ENCODE measurements around the gene OTOP3. TPM values are rescaled to one million over a fixed set of nuclear protein-coding genes. Genes with fewer than 3 reads are reported as not detected.
"Not testable (repeated sequence)": the region's sequence is repeated elsewhere in the genome, so short reads cannot be mapped to it uniquely, and the experiment has no call there.

The OTOP3 gene
- total RNA-seq, 1 experiment from 2014 or later = not detected

DNA sequence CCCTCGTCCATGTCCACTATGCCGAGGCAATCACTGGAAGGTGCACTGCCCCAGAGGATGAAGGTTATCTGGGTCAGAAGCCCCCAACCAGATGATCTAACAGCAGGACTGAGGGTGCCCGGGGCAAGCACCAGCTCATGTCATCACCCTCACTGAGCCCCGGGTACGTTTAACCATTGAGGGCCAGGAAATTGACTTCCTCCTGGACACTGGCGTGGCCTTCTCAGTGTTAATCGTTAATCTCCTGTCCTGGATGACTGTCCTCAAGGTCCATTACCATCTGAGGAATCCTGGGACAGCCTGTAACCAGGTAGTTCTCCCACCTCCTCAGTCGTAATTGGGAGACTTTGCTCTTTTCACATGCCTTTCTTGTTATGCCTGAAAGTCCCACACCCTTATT, 24.3 kb upstream of the OTOP3 start:
- not testable (repeated sequence) for H3K36me3 Mint-ChIP-seq (ENCODE audit: insufficient read depth in 1 of 3, low read depth in 3 of 3); H4K91ac ChIP-seq (ENCODE audit: insufficient read length, low read depth, low read length); H2AK5ac ChIP-seq (ENCODE audit: insufficient read length, low read length); H3K27me3 ChIP-seq (ENCODE audit: insufficient read depth, low read length); H2BK15ac ChIP-seq (ENCODE audit: low read depth, low read length); H3K9me3 Mint-ChIP-seq; H3K18ac ChIP-seq (ENCODE audit: insufficient read length, low read depth, low read length); H3K79me1 ChIP-seq (ENCODE audit: insufficient read depth, low read depth, low read length, poor library complexity, severe bottlenecking); H3K4me2 ChIP-seq (ENCODE audit: insufficient read depth, insufficient read length, low read length); H3K9ac ChIP-seq (ENCODE audit: extremely low read depth, insufficient read length, low read length); H3K4me3 Mint-ChIP-seq; H3K9me3 ChIP-seq (ENCODE audit: control insufficient read depth, low read depth, low read length); H3K4me1 ChIP-seq (ENCODE audit: insufficient read depth, low read length); DNase-seq; H3K79me2 ChIP-seq (ENCODE audit: insufficient read depth, low read length); H3K27ac ChIP-seq (ENCODE audit: insufficient read length, low read depth, low read length); H3K23ac ChIP-seq (ENCODE audit: insufficient read length, low read depth, low read length); H2BK12ac ChIP-seq (ENCODE audit: insufficient read length, low read depth, low read length); H4K20me1 ChIP-seq (ENCODE audit: control insufficient read depth, insufficient read depth, insufficient read length); H2AFZ ChIP-seq (ENCODE audit: low read length); H3K4ac ChIP-seq (ENCODE audit: low read depth, low read length); H4K8ac ChIP-seq (replicated peaks; ENCODE audit: insufficient read length, low read depth, low read length); H3K27ac Mint-ChIP-seq; H3T11ph ChIP-seq (ENCODE audit: low read length); H2BK20ac ChIP-seq (ENCODE audit: low read depth, low read length, poor library complexity, severe bottlenecking); H2BK5ac ChIP-seq (ENCODE audit: insufficient read length, low read length); H4K5ac ChIP-seq (ENCODE audit: insufficient read length, low read depth, low read length); H2BK120ac ChIP-seq (ENCODE audit: low read depth, low read length, poor library complexity, severe bottlenecking); H3K56ac ChIP-seq (ENCODE audit: insufficient read length, low read depth, low read length); H3K14ac ChIP-seq (ENCODE audit: insufficient read depth, low read length); H3K23me2 ChIP-seq (ENCODE audit: insufficient read length, low read depth, low read length, poor library complexity, severe bottlenecking)
- H3K4me1 Mint-ChIP-seq = peaks cover 40 to 43% of the 10 kb centered on the region in 2 experiments
- no CpG with 5 or more reads among the region's 8 CpGs for WGBS (ENCODE audit: extremely low coverage, insufficient read length, low lambda C conversion rate)
- H3K27me3 Mint-ChIP-seq (ENCODE audit: low read depth) = peaks cover 43% of the 10 kb centered on the region

All from H9 (cell line).